H1 (cell line): ENCODE measurements around the gene HBM. TPM values are rescaled to one million over a fixed set of nuclear protein-coding genes. Genes with fewer than 3 reads are reported as not detected.

Source experiments
- CTCF ChIA-PET: fragments of 300-600 bp; sonication (Branson Sonifier 250); formaldehyde crosslinking; loops from one replicate; lab custom pipeline; 2021; ENCODE audit not compliant: partially characterized antibody; lab: Charles Lee
- POLR2A ChIA-PET: fragments of 300-600 bp; sonication (Branson Sonifier 250); formaldehyde crosslinking; loops from one replicate; lab custom pipeline; 2021; ENCODE audit warnings: inconsistent platforms; ENCODE audit not compliant: partially characterized antibody; lab: Charles Lee
- DNase-seq, 2 experiments: peaks; one replicate each; pipeline versions ENCODE4 v3.0.0 to v3.0.0-alpha.2; 2010 to 2022; ENCODE audit warnings: low spot score in 2 of 2, low read depth in 1 of 2, mixed read lengths in 1 of 2
- FAIRE-seq: peaks from 2 replicates; lab custom pipeline; 2011; peaks lifted over from hg19 to GRCh38; lab: Jason Lieb, UNC
- H2AFZ ChIP-seq: 2 replicates; pipeline ENCODE4 v1.8.1; 2012; ENCODE audit warnings: low read length, inconsistent platforms
- H2AK5ac ChIP-seq: 2 replicates; pipeline ENCODE4 v1.6.1; 2013; ENCODE audit warnings: low read depth, low read length
- H2BK120ac ChIP-seq: replicated peaks from 2 replicates; pipeline ENCODE3; 2013; ENCODE audit warnings: low read depth, low read length, inconsistent platforms
- H2BK12ac ChIP-seq: 2 replicates; pipeline ENCODE4 v1.6.1; 2013; ENCODE audit warnings: low read depth, low read length
- H2BK15ac ChIP-seq: 2 replicates; pipeline ENCODE4 v1.6.1; 2013; ENCODE audit warnings: low read length
- H2BK20ac ChIP-seq: 2 replicates; pipeline ENCODE4 v1.6.1; 2013; ENCODE audit warnings: low read length
- H2BK5ac ChIP-seq: 2 replicates; pipeline ENCODE4 v1.6.1; 2013; ENCODE audit warnings: low read depth, low read length
- H3K14ac ChIP-seq: 2 replicates; pipeline ENCODE4 v1.6.1; 2013; ENCODE audit warnings: inconsistent platforms; ENCODE audit not compliant: insufficient read length
- H3K18ac ChIP-seq: 2 replicates; pipeline ENCODE4 v1.6.1; 2013; ENCODE audit warnings: low read length; ENCODE audit errors: extremely low read depth
- H3K23ac ChIP-seq: 2 replicates; pipeline ENCODE4 v1.6.1; 2013; ENCODE audit warnings: inconsistent platforms; ENCODE audit not compliant: insufficient read length
- H3K23me2 ChIP-seq: 2 replicates; pipeline ENCODE4 v1.6.1; 2013; ENCODE audit warnings: low read depth, low read length
- H3K27ac ChIP-seq: 2 replicates; pipeline ENCODE4 v1.6.1; 2011; ENCODE audit warnings: low read depth, low read length, inconsistent platforms
- H3K27me3 ChIP-seq, 4 experiments: replicated peaks in 1 of 4; 1 replicate in 1 of 4; 2 replicates in 3 of 4; pipeline versions ENCODE4 v1.6.1 to v1.8.1; 2011 to 2013; ENCODE audit warnings: low read length in 3 of 4, mild to moderate bottlenecking in 3 of 4, inconsistent platforms in 2 of 4, mixed read lengths in 2 of 4, moderate library complexity in 1 of 4; ENCODE audit not compliant: control insufficient read depth in 3 of 4, insufficient read depth in 3 of 4; ENCODE audit errors: extremely low read depth in 1 of 4
- H3K36me3 ChIP-seq, 4 experiments: 2 replicates each; pipeline versions ENCODE4 v1.6.1 to v1.8.1; 2011 to 2013; ENCODE audit warnings: mild to moderate bottlenecking in 4 of 4, low read length in 3 of 4, moderate library complexity in 2 of 4, control low read depth in 1 of 4, inconsistent platforms in 1 of 4; ENCODE audit not compliant: insufficient read depth in 4 of 4, control insufficient read depth in 2 of 4
- H3K4ac ChIP-seq: replicated peaks from 2 replicates; pipeline ENCODE3; 2013; ENCODE audit warnings: low read length, low read depth, mixed read lengths, inconsistent platforms; ENCODE audit not compliant: insufficient read length
- H3K4me1 ChIP-seq, 4 experiments: replicated peaks in 1 of 4; 1 replicate in 1 of 4; 2 replicates in 3 of 4; pipeline versions ENCODE4 v1.6.1 to v1.8.1; 2011 to 2013; ENCODE audit warnings: low read length in 3 of 4, inconsistent platforms in 2 of 4, mixed read lengths in 1 of 4; ENCODE audit not compliant: insufficient read depth in 4 of 4, control insufficient read depth in 3 of 4
- H3K4me2 ChIP-seq, 2 experiments: 2 replicates each; pipeline versions ENCODE4 v1.6.1 to v1.8.1; 2011 to 2013; ENCODE audit warnings: low read depth in 2 of 2, low read length in 2 of 2, control low read depth in 1 of 2, inconsistent platforms in 1 of 2, mild to moderate bottlenecking in 1 of 2; ENCODE audit not compliant: insufficient read depth in 1 of 2
- H3K4me3 ChIP-seq, 4 experiments: fragments of 200-600, 300-600 bp in 1 of 4; sonication (generic), shearing (Covaris generic), sonication (Bioruptor Twin) in 1 of 4; 2 replicates each; pipeline versions ENCODE4 v1.5.1 to v1.8.1; 2011 to 2016; ENCODE audit warnings: low read length in 4 of 4, low read depth in 3 of 4, control low read depth in 2 of 4, inconsistent platforms in 2 of 4, mild to moderate bottlenecking in 2 of 4, mixed read lengths in 1 of 4, moderate library complexity in 1 of 4; ENCODE audit not compliant: insufficient read depth in 2 of 4; ENCODE audit errors: extremely low read depth in 1 of 4
- H3K56ac ChIP-seq: replicated peaks from 2 replicates; pipeline ENCODE3; 2013; ENCODE audit warnings: low read depth, mild to moderate bottlenecking, mixed read lengths, low read length, inconsistent platforms; ENCODE audit not compliant: insufficient read length
- H3K79me1 ChIP-seq: 2 replicates; pipeline ENCODE4 v1.6.1; 2013; ENCODE audit warnings: low read depth, low read length, control low read depth
- H3K79me2 ChIP-seq, 2 experiments: 2 replicates each; pipeline versions ENCODE4 v1.6.1 to v1.8.1; 2012 to 2013; ENCODE audit warnings: low read length in 2 of 2, mild to moderate bottlenecking in 2 of 2, inconsistent platforms in 1 of 2; ENCODE audit not compliant: insufficient read depth in 2 of 2, control insufficient read depth in 1 of 2
- H3K9ac ChIP-seq, 4 experiments: replicated peaks in 1 of 4; 1 replicate in 1 of 4; 2 replicates in 3 of 4; pipeline versions ENCODE4 v1.6.1 to v1.8.1; 2011 to 2013; ENCODE audit warnings: low read depth in 3 of 4, low read length in 3 of 4, control low read depth in 2 of 4, mild to moderate bottlenecking in 2 of 4, moderate library complexity in 2 of 4, inconsistent platforms in 1 of 4; ENCODE audit errors: extremely low read depth in 1 of 4
- H3K9me3 ChIP-seq, 2 experiments: 2 replicates each; pipeline versions ENCODE4 v1.6.1 to v1.8.1; 2012 to 2013; ENCODE audit warnings: mild to moderate bottlenecking in 2 of 2, moderate library complexity in 2 of 2, control low read depth in 1 of 2, inconsistent platforms in 1 of 2, low read depth in 1 of 2, low read length in 1 of 2, mixed read lengths in 1 of 2; ENCODE audit not compliant: insufficient read depth in 2 of 2
- H4K20me1 ChIP-seq, 2 experiments: replicated peaks in 1 of 2; 2 replicates each; pipeline versions ENCODE3 to v1.8.1; 2011 to 2013; ENCODE audit warnings: inconsistent platforms in 2 of 2, low read length in 2 of 2, mild to moderate bottlenecking in 1 of 2; ENCODE audit not compliant: insufficient read depth in 2 of 2, control insufficient read depth in 1 of 2
- H4K5ac ChIP-seq: 2 replicates; pipeline ENCODE4 v1.6.1; 2013; ENCODE audit warnings: low read length, low read depth, mixed read lengths, inconsistent platforms; ENCODE audit not compliant: insufficient read length
- H4K8ac ChIP-seq: 2 replicates; pipeline ENCODE4 v1.8.0; 2013; ENCODE audit warnings: mild to moderate bottlenecking, moderate library complexity, low read length, inconsistent platforms; ENCODE audit not compliant: insufficient read depth; ENCODE audit errors: extremely low read depth
- H4K91ac ChIP-seq: replicated peaks from 2 replicates; pipeline ENCODE3; 2013; ENCODE audit warnings: low read length, mixed read lengths, inconsistent platforms; ENCODE audit not compliant: insufficient read length
- CEBPB ChIP-seq: IDR thresholded peaks from 2 replicates; pipeline ENCODE4 v1.6.1; 2012; ENCODE audit warnings: low read depth, low read length
- CTCF ChIP-seq, 3 experiments: IDR thresholded peaks; 1 replicate in 2 of 3; 2 replicates in 1 of 3; pipeline versions ENCODE4 v1.5.1 to v1.6.1; 2011; ENCODE audit warnings: low read length in 3 of 3, mild to moderate bottlenecking in 3 of 3, inconsistent platforms in 2 of 3, low read depth in 1 of 3, moderate library complexity in 1 of 3; ENCODE audit not compliant: insufficient read depth in 1 of 3; ENCODE audit errors: control extremely low read depth in 1 of 3
- WGBS, 2 experiments: shearing (Covaris generic) in 1 of 2; methylation state at CpG; one replicate each; pipeline versions ENCODE4 v1.1.6 to v1.1.7; 2013 to 2015; ENCODE audit warnings: low lambda C conversion rate in 2 of 2, mixed read lengths in 2 of 2, inconsistent platforms in 1 of 2, low coverage in 1 of 2, missing lambda C conversion rate in 1 of 2; ENCODE audit not compliant: insufficient replicate concordance in 2 of 2, insufficient coverage in 1 of 2, insufficient read length in 1 of 2; ENCODE audit errors: extremely low coverage in 1 of 2, missing lambda C conversion rate in 1 of 2; 5-methylcytosine and 5-hydroxymethylcytosine counted together
- polyA plus RNA-seq, 7 experiments: library from polyadenylated mRNA; depleted of rRNA in 3 of 7; stranded (reverse) in 5 of 7; unstranded in 2 of 7; fragments of >200 nt in 5 of 7; fragments of 200-250 nt in 2 of 7; gene quantifications; 1 replicate in 5 of 7; 2 replicates in 1 of 7; 4 replicates in 1 of 7; pipeline versions ENCODE4 v1.2.1 to v1.2.3, GENCODE V29; 2011 to 2013; ENCODE audit warnings: missing spikeins in 2 of 7, mixed read lengths in 2 of 7
- total RNA-seq: library from RNA; stranded (reverse); fragmentation: NEBNext Ultra II Directional; extraction: Animal tissue kit (Norgen Biotek cat#: 25700); gene quantifications from 2 replicates; pipeline ENCODE4 v1.2.1, GENCODE V29; 2021

Gene HBM
- total and polyA plus RNA-seq, 2 of the 8 experiments (the other 6 are each of a cell fraction or from before 2014, with no cell fraction given), result 0.88 TPM; not detected in 1

DNA sequence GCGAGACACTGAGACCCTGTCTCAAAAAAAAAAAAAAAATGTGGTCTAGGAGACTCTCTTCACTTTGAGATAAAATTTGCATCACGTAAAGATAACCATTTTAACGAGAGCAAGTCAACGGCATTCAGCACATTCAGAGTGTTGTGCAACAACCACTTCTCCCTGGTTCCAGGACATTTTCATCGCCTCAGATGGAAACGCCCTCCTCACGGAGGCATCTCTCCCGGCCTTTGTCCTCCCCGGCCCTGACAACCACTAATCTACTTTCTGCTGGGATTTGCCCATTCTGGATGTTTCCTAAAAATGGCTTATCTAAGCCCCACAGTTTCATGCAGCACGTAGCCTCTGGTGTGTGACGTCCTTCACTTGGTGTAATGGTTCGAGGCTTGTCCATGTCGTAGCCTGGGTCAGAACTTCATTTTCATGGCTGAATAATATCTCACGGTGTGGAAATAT is 21.0 kb upstream of the HBM start:
- H3K27me3 ChIP-seq, result peaks cover 0 to 7% (median 2%) of the 10 kb centered on the region in 4 experiments; a peak in 1 of 7 replicates
- FAIRE-seq (no peak), DNase-seq (no peak)
- CTCF ChIA-PET, result no interaction called here
- H4K20me1 ChIP-seq, result no peaks in the 10 kb centered on the region
- POLR2A ChIA-PET, result interaction anchor here (1.0 kb wide), 1 partner anchor 17 kb away, joined by 5 read pairs; no protein-coding TSS in a partner anchor
- H4K5ac ChIP-seq, result no peak overlapping the region
- no peak overlapping the region for H2BK15ac ChIP-seq
- no peak overlapping the region for H3K18ac ChIP-seq
- no peak overlapping the region for H2BK12ac ChIP-seq
- H2BK20ac ChIP-seq, result no peak overlapping the region
- no peak overlapping the region for H4K91ac ChIP-seq
- no peaks in the 10 kb centered on the region for H3K9me3 ChIP-seq
- no peak overlapping the region for H2AK5ac ChIP-seq
- H3K23ac ChIP-seq, result no peak overlapping the region
- H3K27ac ChIP-seq, result no peak overlapping the region
- H2BK120ac ChIP-seq, result no peak overlapping the region
- H3K9ac ChIP-seq, result no peak overlapping the region
- H3K4me2 ChIP-seq, result no peak overlapping the region
- TF ChIP-seq CEBPB (0 out of 2 replicates have a peak, but pooled peaks have one; percentile 19), CTCF (IDR thresholded peaks at IDR 0.05; ENCODE audit: control extremely low read depth in 1 of 3, insufficient read depth in 1 of 3, low read depth in 1 of 3, low read length in 3 of 3) (no peak)
- no peaks in the 10 kb centered on the region for H3K79me1 ChIP-seq
- WGBS, 2 experiments, result 97% methylated on average over 14 of the region's 14 CpGs; no CpG with 5 or more reads in 1 of the 2 experiments
- H3K36me3 ChIP-seq, result no peaks in the 10 kb centered on the region
- H3K4me3 ChIP-seq, result no peak overlapping the region
- no peak overlapping the region for H2BK5ac ChIP-seq
- H3K14ac ChIP-seq, result no peak overlapping the region
- no peak overlapping the region for H3K56ac ChIP-seq
- no peaks in the 10 kb centered on the region for H3K23me2 ChIP-seq
- no peak overlapping the region for H3K4ac ChIP-seq
- H4K8ac ChIP-seq, result no peak overlapping the region
- no peak overlapping the region for H2AFZ ChIP-seq
- no peaks in the 10 kb centered on the region; a peak in 1 of 7 replicates for H3K4me1 ChIP-seq
- H3K79me2 ChIP-seq, result no peaks in the 10 kb centered on the region
